AG04449 (cell line): ENCODE results near the gene TMCC3.

Experiments
- CTCF ChIA-PET: fragments of 350-600 bp; formaldehyde crosslinking; extraction: SDS; loops from one replicate; lab custom pipeline; 2021; ENCODE audit warnings: antibody characterized with exemption; lab: Yijun Ruan, JAX
- POLR2A ChIA-PET: fragments of 400-600, 350-600 bp; formaldehyde crosslinking; extraction: SDS; loops from one replicate; lab custom pipeline; 2020; ENCODE audit warnings: antibody characterized with exemption, inconsistent platforms; lab: Yijun Ruan, JAX
- DNase-seq: peaks from one replicate; pipeline ENCODE4 v3.0.0-alpha.2; 2010; ENCODE audit warnings: low read depth, low spot score
- H3K4me3 ChIP-seq: 2 replicates; pipeline ENCODE4 v1.5.1; 2011; ENCODE audit warnings: low read depth, mild to moderate bottlenecking, control low read depth, low read length
- CTCF ChIP-seq: IDR thresholded peaks from one replicate; pipeline ENCODE4 v1.5.1; 2011; ENCODE audit warnings: mild to moderate bottlenecking, moderate library complexity, low read length, control low read depth, inconsistent platforms; ENCODE audit not compliant: insufficient read depth; ENCODE audit errors: missing control alignments

The TMCC3 gene

GRCh38 chr12:94636462-94637085, 13.8 kb downstream of the TMCC3 start:
- DNase-seq = no peak
- no peak for TF ChIP-seq CTCF
- CTCF ChIA-PET = interaction anchor here (1.1 kb wide), 1 partner anchor 15 kb away, joined by 4 read pairs; no protein-coding TSS in a partner anchor
- no peak overlapping the region for H3K4me3 ChIP-seq
- POLR2A ChIA-PET = no interaction called here

GRCh38 chr12:94634717-94635116, 15.6 kb downstream of the TMCC3 start:
- ChIA-PET POLR2A (no interaction called here), CTCF (no interaction called here)
- TF ChIP-seq CTCF = no peak
- no peak for DNase-seq
- no peak overlapping the region for H3K4me3 ChIP-seq

GRCh38 chr12:94633401-94633800, 17.0 kb downstream of the TMCC3 start:
- no peak for TF ChIP-seq CTCF
- no peak overlapping the region for H3K4me3 ChIP-seq
- CTCF ChIA-PET = no interaction called here
- no peak for DNase-seq
- POLR2A ChIA-PET = no interaction called here

GRCh38 chr12:94631058-94631457, 19.3 kb downstream of the TMCC3 start:
- POLR2A ChIA-PET = no interaction called here
- CTCF ChIA-PET = interaction anchor here (0.6 kb wide), 1 partner anchor 145 kb away, joined by 3 read pairs; no protein-coding TSS in a partner anchor
- TF ChIP-seq CTCF = no peak
- no peak for DNase-seq
- H3K4me3 ChIP-seq = no peak overlapping the region

- ChIA-PET POLR2A (no interaction called here), CTCF (no interaction called here)
- no peak overlapping the region for H3K4me3 ChIP-seq
Observed at GRCh38 chr12:94628819-94629472, 21.4 kb downstream of the TMCC3 start.

More at GRCh38 chr12:94628819-94629472, 21.4 kb downstream of the TMCC3 start:
- no peak for DNase-seq
- no peak for TF ChIP-seq CTCF
